ENCODE measurements around the gene NAB1.

DNA sequence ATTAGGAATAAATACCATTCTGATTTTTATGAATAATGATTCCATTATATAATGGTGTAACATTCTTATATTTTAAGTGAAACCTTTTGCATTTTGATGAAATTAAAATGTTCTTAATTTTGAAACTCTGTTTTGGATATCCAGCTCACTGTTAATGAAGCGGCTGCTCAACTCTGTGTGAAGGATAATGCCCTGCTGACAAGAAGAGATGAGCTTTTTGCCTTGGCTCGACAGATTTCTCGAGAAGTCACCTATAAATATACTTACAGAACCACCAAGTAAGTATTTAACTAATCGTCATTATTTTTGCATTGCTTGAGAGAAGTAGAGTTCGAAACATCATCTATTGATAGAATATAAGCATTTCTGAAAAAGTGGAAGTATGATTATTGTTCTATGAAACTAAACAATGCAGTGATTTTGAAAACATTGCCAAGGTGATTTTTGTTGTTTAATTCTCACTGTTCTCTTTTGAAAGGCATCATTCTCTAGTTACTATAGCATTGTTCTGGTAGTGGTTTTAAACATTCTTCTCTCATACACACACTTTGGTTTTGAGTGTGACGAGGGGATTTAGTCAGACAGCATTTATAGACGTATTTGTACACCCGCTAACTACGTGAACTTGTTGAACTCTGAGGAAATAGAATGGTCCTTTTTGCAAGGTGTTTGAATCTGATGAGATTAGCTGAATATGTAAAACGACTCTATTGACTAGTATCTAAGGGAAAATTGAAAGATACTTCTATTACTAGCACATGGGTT, 21.5 kb downstream of the NAB1 start:
- TF ChIP-seq POLR2AphosphoS5 (IDR thresholded peaks at IDR 0.05; ENCODE audit: low read depth, low read length) (no peak), POLR2A (IDR thresholded peaks at IDR 0.05; ENCODE audit: low read depth, low read length) (no peak), TAF1 (IDR thresholded peaks at IDR 0.05; ENCODE audit: low read depth, low read length) (no peak), POU2F2 (IDR thresholded peaks at IDR 0.05; ENCODE audit: low read depth, low read length) (no peak), SPI1 (IDR thresholded peaks at IDR 0.05; ENCODE audit: low read depth, low read length) (no peak)
